Colonic mucosa (tissue), 4 donors: ENCODE data around the gene SEC24B. TPM values are rescaled to one million over a fixed set of nuclear protein-coding genes. Genes with fewer than 3 reads are reported as not detected.

ENCODE experiments used
- DNase-seq: peaks from one replicate; pipeline ENCODE4 v3.0.0-alpha.2; 2020
- H3K27ac ChIP-seq: fragments of 200-600 bp; one replicate; pipeline ENCODE4 v1.8.0; 2021
- H3K27me3 ChIP-seq: fragments of 200-600 bp; one replicate; pipeline ENCODE4 v1.8.0; 2021
- H3K36me3 ChIP-seq: fragments of 200-600 bp; one replicate; pipeline ENCODE4 v1.8.0; 2021
- H3K4me1 ChIP-seq: fragments of 200-600 bp; one replicate; pipeline ENCODE4 v1.8.0; 2021; ENCODE audit warnings: mild to moderate bottlenecking
- H3K4me3 ChIP-seq: fragments of 200-600 bp; one replicate; pipeline ENCODE4 v1.8.0; 2021
- H3K9ac ChIP-seq, 2 donors: one replicate each; pipeline ENCODE4 v1.7.0; 2013; ENCODE audit warnings: control low read depth in 2 of 2, low read depth in 2 of 2, low read length in 2 of 2
- H3K9me3 ChIP-seq: fragments of 200-600 bp; one replicate; pipeline ENCODE4 v1.8.0; 2021
- intact Hi-C: fragments of 100-400 bp; cut with DNase I; formaldehyde crosslinking; loops from one replicate; pipeline ENCODE4 v1.14.1; 2022
- total RNA-seq, 2 donors: library from RNA; stranded (reverse); fragmentation: NEBNext Ultra II Directional in 1 of 2; extraction: Animal tissue kit (Norgen Biotek cat#: 25700) in 1 of 2; gene quantifications; one replicate each; pipeline ENCODE4 v1.2.1, GENCODE V29; 2021
- TF ChIP-seq, protein P1 (sequence below): fragments of 200-600 bp; IDR thresholded peaks from one replicate; pipeline ENCODE4 v1.8.0; 2022; ENCODE audit warnings: antibody characterized with exemption, mild to moderate bottlenecking
- donor health status: healthy.
- donor health status: DM: no; HTN: no; CAD: no.
- donor health status: DM: no; HTN: no; CAD: no.

The SEC24B gene
- total RNA-seq, 2 donors from 2014 or later = 26.5 to 39.5 TPM

DNA sequence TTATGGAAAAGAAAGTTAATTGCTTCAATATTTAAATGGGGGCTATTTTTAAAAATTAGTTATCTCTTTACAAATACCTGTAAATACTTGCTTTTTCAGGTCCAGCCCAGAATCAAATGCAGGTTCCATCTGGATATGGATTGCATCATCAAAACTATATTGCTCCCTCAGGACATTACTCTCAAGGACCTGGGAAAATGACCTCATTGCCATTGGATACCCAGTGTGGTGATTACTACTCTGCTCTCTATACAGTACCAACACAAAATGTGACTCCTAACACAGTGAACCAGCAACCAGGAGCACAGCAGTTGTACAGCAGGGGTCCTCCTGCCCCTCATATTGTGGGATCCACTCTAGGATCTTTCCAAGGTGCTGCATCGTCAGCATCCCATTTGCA lies 29.2 kb downstream of the SEC24B start:
- TF ChIP-seq, protein P1, sequence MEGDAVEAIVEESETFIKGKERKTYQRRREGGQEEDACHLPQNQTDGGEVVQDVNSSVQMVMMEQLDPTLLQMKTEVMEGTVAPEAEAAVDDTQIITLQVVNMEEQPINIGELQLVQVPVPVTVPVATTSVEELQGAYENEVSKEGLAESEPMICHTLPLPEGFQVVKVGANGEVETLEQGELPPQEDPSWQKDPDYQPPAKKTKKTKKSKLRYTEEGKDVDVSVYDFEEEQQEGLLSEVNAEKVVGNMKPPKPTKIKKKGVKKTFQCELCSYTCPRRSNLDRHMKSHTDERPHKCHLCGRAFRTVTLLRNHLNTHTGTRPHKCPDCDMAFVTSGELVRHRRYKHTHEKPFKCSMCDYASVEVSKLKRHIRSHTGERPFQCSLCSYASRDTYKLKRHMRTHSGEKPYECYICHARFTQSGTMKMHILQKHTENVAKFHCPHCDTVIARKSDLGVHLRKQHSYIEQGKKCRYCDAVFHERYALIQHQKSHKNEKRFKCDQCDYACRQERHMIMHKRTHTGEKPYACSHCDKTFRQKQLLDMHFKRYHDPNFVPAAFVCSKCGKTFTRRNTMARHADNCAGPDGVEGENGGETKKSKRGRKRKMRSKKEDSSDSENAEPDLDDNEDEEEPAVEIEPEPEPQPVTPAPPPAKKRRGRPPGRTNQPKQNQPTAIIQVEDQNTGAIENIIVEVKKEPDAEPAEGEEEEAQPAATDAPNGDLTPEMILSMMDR = no peak
- Histone ChIP-seq H3K9me3 (no peaks in the 10 kb centered on the region), H3K4me1 (no peaks in the 10 kb centered on the region), H3K4me3 (no peak overlapping the region), H3K27ac (no peak overlapping the region), H3K36me3 (no peaks in the 10 kb centered on the region), H3K9ac (no peak overlapping the region), H3K27me3 (no peaks in the 10 kb centered on the region)
- intact Hi-C loops = no loop called here
- DNase-seq = no peak

- H3K4me1 ChIP-seq = no peaks in the 10 kb centered on the region
- intact Hi-C loops = no loop called here
- H3K9ac ChIP-seq = no peak overlapping the region
- H3K36me3 ChIP-seq = no peaks in the 10 kb centered on the region
- no peak for DNase-seq
- H3K4me3 ChIP-seq = no peak overlapping the region
- no peak overlapping the region for H3K27ac ChIP-seq
- no peaks in the 10 kb centered on the region for H3K9me3 ChIP-seq
- no peaks in the 10 kb centered on the region for H3K27me3 ChIP-seq
- TF ChIP-seq, protein P1 = no peak
These were observed 31.5 kb downstream of the SEC24B start for GRCh38 chr4:109465069-109465468.

DNA sequence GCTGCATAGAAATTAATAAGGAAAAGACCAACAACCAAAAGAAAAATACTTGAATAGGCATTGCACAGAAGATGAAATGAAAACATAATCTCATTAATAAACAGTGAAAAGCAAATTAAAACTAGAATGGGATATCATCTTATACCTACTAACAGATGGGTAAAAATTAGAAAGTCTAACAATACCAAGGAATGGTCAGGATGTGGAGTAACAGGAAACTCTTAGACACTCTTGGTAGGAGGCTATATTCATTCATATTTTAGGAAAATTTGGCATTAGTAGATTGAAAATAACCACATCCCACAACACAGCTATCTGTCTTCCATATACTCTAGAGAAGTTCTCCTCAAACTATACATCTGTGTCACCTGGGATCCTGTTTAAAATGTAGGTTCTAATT lies 36.3 kb downstream of the SEC24B start:
- no peaks in the 10 kb centered on the region for H3K27me3 ChIP-seq
- no peak overlapping the region for H3K9ac ChIP-seq
- H3K4me1 ChIP-seq = no peaks in the 10 kb centered on the region
- no peak overlapping the region for H3K4me3 ChIP-seq
- intact Hi-C loops = no loop called here
- no peak overlapping the region for H3K27ac ChIP-seq
- H3K36me3 ChIP-seq = no peaks in the 10 kb centered on the region
- TF ChIP-seq, protein P1 = no peak
- no peaks in the 10 kb centered on the region for H3K9me3 ChIP-seq
- no peak for DNase-seq

DNA sequence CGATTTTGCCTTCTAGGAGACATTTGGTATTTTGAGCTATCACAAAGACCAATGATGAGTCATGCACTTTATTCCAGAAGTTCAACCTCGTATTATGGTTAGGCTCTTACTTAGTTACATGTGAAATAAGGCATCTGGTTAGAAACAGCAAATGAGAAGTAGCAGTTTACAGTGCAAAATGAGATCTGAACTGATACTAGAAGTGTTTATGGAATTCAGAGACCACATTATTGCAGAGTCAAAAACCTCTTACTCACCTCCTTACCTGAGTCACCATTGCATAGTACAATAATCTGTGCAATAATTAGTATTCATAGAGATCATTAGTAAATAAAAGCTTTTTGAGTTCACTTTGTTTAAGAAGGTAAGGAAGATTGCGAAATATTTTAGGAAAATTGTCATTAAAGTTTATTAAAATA lies 38.7 kb downstream of the SEC24B start:
- Histone ChIP-seq H3K9ac (no peak overlapping the region), H3K27ac (no peak overlapping the region), H3K36me3 (no peaks in the 10 kb centered on the region), H3K4me3 (no peak overlapping the region), H3K27me3 (no peaks in the 10 kb centered on the region), H3K4me1 (no peaks in the 10 kb centered on the region), H3K9me3 (no peaks in the 10 kb centered on the region)
- TF ChIP-seq, protein P1 = no peak
- intact Hi-C loops = no loop called here
- DNase-seq = no peak

GRCh38 chr4:109473824-109474223 lies 40.2 kb downstream of the SEC24B start:
- Histone ChIP-seq H3K27ac (no peak overlapping the region), H3K9me3 (no peaks in the 10 kb centered on the region), H3K4me3 (no peak overlapping the region), H3K36me3 (no peaks in the 10 kb centered on the region), H3K9ac (no peak overlapping the region), H3K27me3 (no peaks in the 10 kb centered on the region), H3K4me1 (no peaks in the 10 kb centered on the region)
- DNase-seq = no peak
- TF ChIP-seq, protein P1 = no peak
- intact Hi-C loops = no loop called here

DNA sequence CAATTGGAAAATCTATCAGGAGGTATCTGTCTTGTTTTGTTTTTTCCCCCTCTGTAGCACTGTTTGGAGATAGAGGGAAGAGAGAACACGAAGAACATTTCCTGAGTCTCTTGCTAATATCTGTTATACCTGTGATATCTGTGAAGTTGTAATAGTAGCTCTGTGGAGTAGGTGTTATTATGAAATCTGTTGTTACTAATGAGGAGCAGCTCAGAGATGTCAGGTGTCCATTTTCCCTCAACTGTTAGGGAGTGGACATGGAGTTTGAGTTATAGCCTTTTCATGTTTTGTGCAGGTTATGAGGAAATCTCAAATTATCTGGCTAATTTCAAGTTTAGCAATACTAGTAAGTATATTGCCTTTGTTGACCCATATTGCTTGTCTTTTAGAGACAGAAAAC lies 52.4 kb downstream of the SEC24B start:
- no peaks in the 10 kb centered on the region for H3K4me1 ChIP-seq
- TF ChIP-seq, protein P1 = no peak
- H3K9ac ChIP-seq = no peak overlapping the region
- intact Hi-C loops = no loop called here
- no peaks in the 10 kb centered on the region for H3K9me3 ChIP-seq
- no peaks in the 10 kb centered on the region for H3K36me3 ChIP-seq
- H3K27ac ChIP-seq = no peak overlapping the region
- H3K4me3 ChIP-seq = no peak overlapping the region
- H3K27me3 ChIP-seq = no peaks in the 10 kb centered on the region
- DNase-seq = no peak
